A673 (cell line): ENCODE results near the gene CENPN. TPM values are rescaled to one million over a fixed set of nuclear protein-coding genes. Genes with fewer than 3 reads are reported as not detected.

Experiments used
- BruUV-seq: library from RNA; stranded (reverse); fragments of 400-500 nt; replicated peaks from 2 replicates; lab custom pipeline; 2021; lab: Mats Ljungman, UMichigan
- CTCF ChIA-PET: fragments of 300-600 bp; sonication (Branson Sonifier 250); formaldehyde crosslinking; loops from one replicate; lab custom pipeline; 2022; ENCODE audit warnings: antibody characterized with exemption; lab: Charles Lee
- POLR2A ChIA-PET: fragments of 300-600 bp; sonication (Branson Sonifier 250); formaldehyde crosslinking; loops from one replicate; lab custom pipeline; 2022; ENCODE audit warnings: antibody characterized with exemption; ENCODE audit not compliant: low non-redundant PET; lab: Charles Lee
- DNase-seq: peaks from one replicate; pipeline ENCODE4 v3.0.0-alpha.2; 2015; ENCODE audit warnings: low spot score
- H3K27ac ChIP-seq: fragments of 200-600 bp; sonication (generic); 2 replicates; pipeline ENCODE4 v1.5.1; 2016; ENCODE audit warnings: mixed run types, low read depth, mild to moderate bottlenecking, mixed read lengths, antibody characterized with exemption, low read length; ENCODE audit not compliant: poor library complexity, severe bottlenecking
- H3K27me3 ChIP-seq: fragments of 200-600 bp; sonication (generic); replicated peaks from 2 replicates; pipeline ENCODE4 v1.6.1; 2017; ENCODE audit warnings: mixed run types, low read depth, mild to moderate bottlenecking, mixed read lengths, antibody characterized with exemption, low read length; ENCODE audit not compliant: insufficient read depth, poor library complexity
- H3K36me3 ChIP-seq: fragments of 200-600 bp; sonication (generic); 2 replicates; pipeline ENCODE4 v1.6.1; 2016; ENCODE audit warnings: mixed run types, mild to moderate bottlenecking, mixed read lengths, antibody characterized with exemption, low read length; ENCODE audit not compliant: insufficient read depth, poor library complexity, severe bottlenecking
- H3K4me1 ChIP-seq: fragments of 200-600 bp; sonication (generic); 2 replicates; pipeline ENCODE4 v1.6.1; 2017; ENCODE audit warnings: mixed run types, mild to moderate bottlenecking, mixed read lengths, antibody characterized with exemption, low read length; ENCODE audit not compliant: insufficient read depth, poor library complexity, severe bottlenecking
- H3K4me3 ChIP-seq: fragments of 200-600 bp; sonication (generic); 2 replicates; pipeline ENCODE4 v1.5.1; 2016; ENCODE audit warnings: low read depth, mixed run types, mild to moderate bottlenecking, mixed read lengths, low read length; ENCODE audit not compliant: poor library complexity, severe bottlenecking
- H3K9me3 ChIP-seq: fragments of 200-600 bp; sonication (generic); 2 replicates; pipeline ENCODE4 v1.6.1; 2016; ENCODE audit warnings: mixed run types, low read depth, mild to moderate bottlenecking, mixed read lengths, antibody characterized with exemption, low read length; ENCODE audit not compliant: poor library complexity, severe bottlenecking
- EZH2 ChIP-seq: fragments of 200-600 bp; sonication (generic); IDR thresholded peaks from 2 replicates; pipeline ENCODE4 v1.6.1; 2017; ENCODE audit warnings: borderline replicate concordance, low read depth, mild to moderate bottlenecking, mixed read lengths, antibody characterized with exemption, low read length; ENCODE audit not compliant: poor library complexity, severe bottlenecking
- intact Hi-C: fragments of 100-400 bp; cut with micrococcal nuclease; formaldehyde crosslinking; loops from one replicate; pipeline ENCODE4 v1.10.0; 2022; ENCODE audit not compliant: unreplicated experiment
- total RNA-seq: library from RNA; stranded (reverse); gene quantifications from 2 replicates; pipeline ENCODE4 v1.2.3, GENCODE V29; 2021
- TF ChIP-seq, protein P1 (sequence below): fragments of 300-800, 200-600 bp; sonication (generic); conservative IDR thresholded peaks from 2 replicates; pipeline ENCODE4 v1.5.1; 2017; ENCODE audit warnings: low read depth, mild to moderate bottlenecking, antibody characterized with exemption, low read length, moderate library complexity, mixed read lengths

The CENPN gene
- total RNA-seq, 1 experiment from 2014 or later = 109 TPM

DNA sequence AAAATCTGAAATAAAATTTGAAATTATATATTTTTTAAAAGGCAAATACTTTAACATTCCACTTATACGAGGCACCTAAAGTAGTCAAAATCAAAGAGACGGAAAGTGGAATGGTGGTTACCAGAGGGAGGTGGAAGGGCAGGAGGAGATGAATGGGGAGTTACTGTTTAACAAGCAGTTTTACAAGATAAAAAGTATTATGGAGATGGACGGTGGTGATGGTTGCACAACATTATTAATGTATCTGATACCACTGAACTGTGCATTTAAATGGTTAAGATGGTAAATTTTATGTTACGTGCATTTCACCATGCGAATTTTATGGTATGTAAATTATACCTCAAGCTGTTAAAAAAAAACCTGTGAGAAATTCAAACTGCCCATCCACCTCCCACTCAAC, 5.7 kb upstream of the CENPN start:
- POLR2A ChIA-PET = no interaction called here
- H3K4me3 ChIP-seq = no peak overlapping the region
- no TSS peak for BruUV-seq
- H3K27ac ChIP-seq = no peak overlapping the region
- intact Hi-C loops = loop anchor here (10.0 kb wide), 1 partner anchor 733 kb away; no protein-coding TSS in a partner anchor
- no peak for DNase-seq
- H3K27me3 ChIP-seq = no peaks in the 10 kb centered on the region
- TF ChIP-seq EZH2 = no peak
- TF ChIP-seq, protein P1, sequence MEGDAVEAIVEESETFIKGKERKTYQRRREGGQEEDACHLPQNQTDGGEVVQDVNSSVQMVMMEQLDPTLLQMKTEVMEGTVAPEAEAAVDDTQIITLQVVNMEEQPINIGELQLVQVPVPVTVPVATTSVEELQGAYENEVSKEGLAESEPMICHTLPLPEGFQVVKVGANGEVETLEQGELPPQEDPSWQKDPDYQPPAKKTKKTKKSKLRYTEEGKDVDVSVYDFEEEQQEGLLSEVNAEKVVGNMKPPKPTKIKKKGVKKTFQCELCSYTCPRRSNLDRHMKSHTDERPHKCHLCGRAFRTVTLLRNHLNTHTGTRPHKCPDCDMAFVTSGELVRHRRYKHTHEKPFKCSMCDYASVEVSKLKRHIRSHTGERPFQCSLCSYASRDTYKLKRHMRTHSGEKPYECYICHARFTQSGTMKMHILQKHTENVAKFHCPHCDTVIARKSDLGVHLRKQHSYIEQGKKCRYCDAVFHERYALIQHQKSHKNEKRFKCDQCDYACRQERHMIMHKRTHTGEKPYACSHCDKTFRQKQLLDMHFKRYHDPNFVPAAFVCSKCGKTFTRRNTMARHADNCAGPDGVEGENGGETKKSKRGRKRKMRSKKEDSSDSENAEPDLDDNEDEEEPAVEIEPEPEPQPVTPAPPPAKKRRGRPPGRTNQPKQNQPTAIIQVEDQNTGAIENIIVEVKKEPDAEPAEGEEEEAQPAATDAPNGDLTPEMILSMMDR = no peak
- CTCF ChIA-PET = interaction anchor here (0.6 kb wide), 1 partner anchor 32 kb away, joined by 9 read pairs; no protein-coding TSS in a partner anchor
- no peaks in the 10 kb centered on the region for H3K36me3 ChIP-seq
- no peaks in the 10 kb centered on the region for H3K9me3 ChIP-seq
- H3K4me1 ChIP-seq = peaks cover 30% of the 10 kb centered on the region

DNA sequence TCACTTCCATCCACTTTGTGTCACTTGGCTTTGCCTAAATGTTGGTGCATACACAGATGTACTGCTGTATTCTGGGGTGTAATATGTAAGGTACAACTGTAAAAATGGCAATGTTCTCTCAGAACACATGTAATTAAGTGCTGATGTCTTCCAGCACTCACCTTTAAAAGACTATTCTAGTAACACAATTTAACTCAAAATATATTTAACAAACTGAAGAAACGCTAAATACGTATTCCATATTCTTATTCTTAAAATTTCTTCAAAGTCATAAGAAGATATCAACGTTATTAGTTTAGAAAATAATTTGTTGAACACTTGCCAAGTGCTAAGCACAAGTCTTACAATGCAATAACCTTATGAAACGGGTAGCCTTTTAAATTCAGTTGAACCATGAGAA, 4.0 kb upstream of the CENPN start:
- BruUV-seq = no TSS peak
- Histone ChIP-seq H3K36me3 (no peaks in the 10 kb centered on the region), H3K4me3 (no peak overlapping the region), H3K27ac (no peak overlapping the region), H3K4me1 (peaks cover 16% of the 10 kb centered on the region), H3K9me3 (no peaks in the 10 kb centered on the region), H3K27me3 (no peaks in the 10 kb centered on the region)
- TF ChIP-seq EZH2 = no peak
- TF ChIP-seq, protein P1 = no peak
- ChIA-PET POLR2A (no interaction called here), CTCF (no interaction called here)
- no peak for DNase-seq
- intact Hi-C loops = loop anchor here (10.0 kb wide), 1 partner anchor 732 kb away; no protein-coding TSS in a partner anchor

DNA sequence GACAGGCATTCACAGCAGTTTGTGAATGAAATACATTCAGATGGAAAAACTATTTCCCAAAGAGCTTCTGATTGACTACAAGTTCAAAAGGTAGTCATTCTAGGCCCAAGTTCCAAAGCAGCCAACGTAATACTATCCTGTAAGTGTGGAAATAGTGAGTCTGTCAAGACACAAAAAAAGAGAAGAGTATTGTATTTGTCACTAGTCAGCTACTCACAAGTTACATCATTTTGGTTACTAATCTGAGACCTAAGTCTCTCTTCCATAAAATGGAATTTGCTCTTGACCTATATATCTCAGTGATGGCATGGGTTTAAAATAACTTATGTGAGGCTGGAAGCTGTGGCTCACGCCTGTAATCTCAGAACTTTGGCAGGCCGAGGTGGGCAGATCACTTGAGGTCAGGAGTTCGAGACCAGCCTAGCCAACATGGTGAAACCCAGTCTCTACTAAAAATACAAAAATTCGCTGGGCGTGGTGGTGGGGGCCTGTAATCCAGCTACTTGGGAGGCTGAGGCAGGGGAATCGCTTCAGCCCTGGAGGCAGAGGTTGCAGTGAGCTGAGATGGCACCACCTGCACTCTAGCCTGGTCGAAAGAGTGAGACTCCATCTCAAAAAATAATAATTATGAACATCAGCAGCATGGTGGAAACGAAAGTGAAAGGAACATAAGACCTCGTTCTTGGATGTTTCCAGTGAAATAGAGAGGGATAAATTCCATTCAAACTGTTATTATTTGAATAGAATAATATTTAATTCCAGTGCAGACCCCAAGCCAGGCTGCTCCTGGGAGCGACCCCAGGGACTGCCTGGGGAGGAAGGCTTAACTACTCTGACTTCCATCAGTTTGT, 3.2 kb upstream of the CENPN start:
- TF ChIP-seq, protein P1 = no peak
- TF ChIP-seq EZH2 = no peak
- H3K27me3 ChIP-seq = no peaks in the 10 kb centered on the region
- H3K36me3 ChIP-seq = no peaks in the 10 kb centered on the region
- no peak for DNase-seq
- no TSS peak for BruUV-seq
- no peak overlapping the region for H3K4me3 ChIP-seq
- H3K27ac ChIP-seq = no peak overlapping the region
- intact Hi-C loops = loop anchor here (10.0 kb wide), 1 partner anchor 731 kb away; no protein-coding TSS in a partner anchor
- no peaks in the 10 kb centered on the region for H3K9me3 ChIP-seq
- H3K4me1 ChIP-seq = peaks cover 22% of the 10 kb centered on the region
- CTCF ChIA-PET = interaction anchor here (0.6 kb wide), 1 partner anchor 87 kb away, joined by 3 read pairs; no protein-coding TSS in a partner anchor
- POLR2A ChIA-PET = no interaction called here
